Measurements from ENCODE around the gene NBAS. TPM values are rescaled to one million over a fixed set of nuclear protein-coding genes. Genes with fewer than 3 reads are reported as not detected.

The NBAS gene
- total and polyA plus RNA-seq, 2 of the 4 experiments (the other 2 are of a cell fraction), result 22.3 to 105 TPM

- dilution Hi-C loops (cut with HindIII; ENCODE audit: low sequenced_read_pairs, unreplicated experiment), result no loop called here
Observed at GRCh38 chr2:15538792-15539191, 22.3 kb downstream of the NBAS start.

More at GRCh38 chr2:15538792-15539191, 22.3 kb downstream of the NBAS start:
- H2BK20ac ChIP-seq (ENCODE audit: low read depth, low read length), result no peak overlapping the region
- H3K14ac ChIP-seq (replicated peaks; ENCODE audit: low read depth, low read length), result no peak overlapping the region
- no peak overlapping the region for H3K4me2 ChIP-seq (ENCODE audit: low read depth, low read length)
- no peak overlapping the region for H3K9ac ChIP-seq (ENCODE audit: low read depth, low read length)
- BruUV-seq (replicated peaks), result no TSS peak
- no peak overlapping the region for H2BK5ac ChIP-seq (ENCODE audit: low read depth, low read length, poor library complexity, severe bottlenecking)
- no CpG with 5 or more reads among the region's 4 CpGs for WGBS, 2 experiments (ENCODE audit: extremely low coverage in 2 of 2, insufficient read length in 1 of 2)
- ChIA-PET POLR2A (ENCODE audit: unreplicated experiment) (no interaction called here), CTCF (interaction anchor here (0.5 to 1.2 kb wide), 2 partner anchors 8 to 25 kb away, joined by 3 to 4 read pairs; no protein-coding TSS in a partner anchor)
- no peak overlapping the region for H3K18ac ChIP-seq (ENCODE audit: low read depth, low read length)
- no peak overlapping the region for H2AK9ac ChIP-seq (replicated peaks; ENCODE audit: low read depth, low read length, poor library complexity)
- H3K4me3 ChIP-seq (ENCODE audit: insufficient read depth, low read depth, low read length), result no peak overlapping the region
- no peak overlapping the region for H4K8ac ChIP-seq (ENCODE audit: low read depth in 2 of 2, low read length in 2 of 2)
- no peak for TF ChIP-seq POLR2A (IDR thresholded peaks at IDR 0.05; ENCODE audit: low read depth, low read length)
- TF ChIP-seq, protein P1, sequence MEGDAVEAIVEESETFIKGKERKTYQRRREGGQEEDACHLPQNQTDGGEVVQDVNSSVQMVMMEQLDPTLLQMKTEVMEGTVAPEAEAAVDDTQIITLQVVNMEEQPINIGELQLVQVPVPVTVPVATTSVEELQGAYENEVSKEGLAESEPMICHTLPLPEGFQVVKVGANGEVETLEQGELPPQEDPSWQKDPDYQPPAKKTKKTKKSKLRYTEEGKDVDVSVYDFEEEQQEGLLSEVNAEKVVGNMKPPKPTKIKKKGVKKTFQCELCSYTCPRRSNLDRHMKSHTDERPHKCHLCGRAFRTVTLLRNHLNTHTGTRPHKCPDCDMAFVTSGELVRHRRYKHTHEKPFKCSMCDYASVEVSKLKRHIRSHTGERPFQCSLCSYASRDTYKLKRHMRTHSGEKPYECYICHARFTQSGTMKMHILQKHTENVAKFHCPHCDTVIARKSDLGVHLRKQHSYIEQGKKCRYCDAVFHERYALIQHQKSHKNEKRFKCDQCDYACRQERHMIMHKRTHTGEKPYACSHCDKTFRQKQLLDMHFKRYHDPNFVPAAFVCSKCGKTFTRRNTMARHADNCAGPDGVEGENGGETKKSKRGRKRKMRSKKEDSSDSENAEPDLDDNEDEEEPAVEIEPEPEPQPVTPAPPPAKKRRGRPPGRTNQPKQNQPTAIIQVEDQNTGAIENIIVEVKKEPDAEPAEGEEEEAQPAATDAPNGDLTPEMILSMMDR (conservative IDR thresholded peaks at IDR 0.05; ENCODE audit: low read depth, low read length), result no peak
- TF ChIP-seq USF2 (IDR thresholded peaks at IDR 0.05; ENCODE audit: low read depth, low read length), result no peak
- TF ChIP-seq NFE2L2 (IDR thresholded peaks at IDR 0.05; ENCODE audit: low read depth, low read length), result no peak
- TF ChIP-seq, protein P2, sequence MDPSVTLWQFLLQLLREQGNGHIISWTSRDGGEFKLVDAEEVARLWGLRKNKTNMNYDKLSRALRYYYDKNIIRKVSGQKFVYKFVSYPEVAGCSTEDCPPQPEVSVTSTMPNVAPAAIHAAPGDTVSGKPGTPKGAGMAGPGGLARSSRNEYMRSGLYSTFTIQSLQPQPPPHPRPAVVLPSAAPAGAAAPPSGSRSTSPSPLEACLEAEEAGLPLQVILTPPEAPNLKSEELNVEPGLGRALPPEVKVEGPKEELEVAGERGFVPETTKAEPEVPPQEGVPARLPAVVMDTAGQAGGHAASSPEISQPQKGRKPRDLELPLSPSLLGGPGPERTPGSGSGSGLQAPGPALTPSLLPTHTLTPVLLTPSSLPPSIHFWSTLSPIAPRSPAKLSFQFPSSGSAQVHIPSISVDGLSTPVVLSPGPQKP (IDR thresholded peaks at IDR 0.05; ENCODE audit: borderline replicate concordance, low read depth, low read length), result no peak
- TF ChIP-seq BHLHE40 (IDR thresholded peaks at IDR 0.05; ENCODE audit: low read depth, low read length), result no peak
- TF ChIP-seq RCOR1 (IDR thresholded peaks at IDR 0.05; ENCODE audit: insufficient replicate concordance, low read length), result no peak
- no peak for TF ChIP-seq RFX5 (IDR thresholded peaks at IDR 0.05; ENCODE audit: low read depth, low read length)
- no peak for TF ChIP-seq MXI1 (IDR thresholded peaks at IDR 0.05; ENCODE audit: borderline replicate concordance, low read depth, low read length)
- TF ChIP-seq RAD21 (IDR thresholded peaks at IDR 0.05; ENCODE audit: low read length), result no peak
- no peak overlapping the region for H3K23ac ChIP-seq (ENCODE audit: low read depth, low read length)
- ATAC-seq (ENCODE audit: low read depth) (no peak), DNase-seq (no peak)
- no peak overlapping the region for H4K91ac ChIP-seq (ENCODE audit: insufficient read depth, low read depth, low read length)
- in situ Hi-C loops (cut with MboI; ENCODE audit: low sequenced_read_pairs), result no loop called here
- peaks cover 4% of the 10 kb centered on the region for H3K36me3 ChIP-seq (ENCODE audit: control insufficient read depth, insufficient read depth, low read length)
- intact Hi-C loops (cut with micrococcal nuclease), result no loop called here
- no peak overlapping the region for H3K56ac ChIP-seq (ENCODE audit: extremely low read depth, insufficient read depth, low read length)
- no peaks in the 10 kb centered on the region for H3K9me3 ChIP-seq (ENCODE audit: control insufficient read depth, insufficient read depth, low read length)
- H2BK120ac ChIP-seq (ENCODE audit: low read depth, low read length), result no peak overlapping the region
- no peaks in the 10 kb centered on the region for H4K20me1 ChIP-seq (ENCODE audit: insufficient read depth, low read length)
- no peak overlapping the region for H3K27ac ChIP-seq (ENCODE audit: insufficient read depth, low read length)
- H3K9me1 ChIP-seq (ENCODE audit: insufficient read depth, low read length), result no peaks in the 10 kb centered on the region
- H3K27me3 ChIP-seq (ENCODE audit: control insufficient read depth, insufficient read depth, low read length), result no peaks in the 10 kb centered on the region
- H3K4ac ChIP-seq (ENCODE audit: low read depth, low read length), result no peak overlapping the region
- no peak overlapping the region for H2AK5ac ChIP-seq (ENCODE audit: low read depth, low read length)
- H2BK15ac ChIP-seq (ENCODE audit: low read depth, low read length), result no peak overlapping the region
- no peaks in the 10 kb centered on the region for H3K4me1 ChIP-seq (ENCODE audit: control insufficient read depth, insufficient read depth, low read length)
- H4K5ac ChIP-seq (ENCODE audit: low read depth, low read length), result no peak overlapping the region
- peaks cover 3 to 8% of the 10 kb centered on the region in 2 experiments; a peak in 2 of 4 replicates for H3K79me1 ChIP-seq (ENCODE audit: low read depth in 1 of 2, low read length in 2 of 2)
- no peak overlapping the region for H2AFZ ChIP-seq (replicated peaks; ENCODE audit: low read length, poor library complexity)

All from IMR-90 (cell line).